ENCODE results near the gene NR2F1.
"Not testable (repeated sequence)": the region's sequence is repeated elsewhere in the genome, so short reads cannot be mapped to it uniquely, and the experiment has no call there.

The NR2F1 gene

DNA sequence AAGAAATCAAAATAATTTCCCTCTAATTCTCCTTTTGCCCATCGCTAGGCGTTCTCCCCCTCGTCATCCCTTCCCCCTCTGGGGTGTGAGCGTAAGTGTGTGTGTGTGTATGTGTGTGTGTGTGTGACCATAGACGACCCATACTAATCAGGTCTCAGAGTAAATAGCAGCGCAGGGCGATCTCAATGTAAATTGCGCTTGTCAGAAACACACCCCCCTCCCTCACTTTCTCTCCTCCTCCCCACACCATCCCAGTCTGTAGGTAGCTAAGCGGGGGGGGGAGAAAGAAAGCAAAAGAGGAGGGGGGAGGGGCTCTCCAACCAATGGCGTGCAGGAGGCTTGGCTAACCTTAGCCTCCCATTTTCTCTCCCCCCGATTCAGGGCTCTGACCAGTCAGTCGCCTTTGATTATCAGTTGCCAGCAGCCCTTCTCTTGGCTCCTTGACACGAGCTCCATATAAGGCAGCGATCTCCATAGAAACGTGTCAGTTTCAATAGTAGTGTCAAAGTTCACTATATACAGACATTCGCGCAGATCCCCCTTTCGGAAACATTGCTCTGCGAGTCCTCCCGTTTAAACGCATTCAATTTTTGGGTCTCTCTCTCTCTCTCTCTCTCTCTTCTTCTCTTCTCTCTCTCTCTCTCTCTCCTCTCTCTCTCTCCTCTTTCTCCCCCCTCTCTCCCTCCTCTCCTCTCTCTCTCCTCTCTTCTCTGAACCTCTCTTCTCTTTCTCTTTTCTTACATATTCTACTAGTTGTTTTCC is at the start of gene NR2F1:
NR2F1 (plus strand) TSS at position 546 of the 762 bp plus-strand sequence. CDS start 1,802 bp downstream, outside the sequence.
- Histone ChIP-seq H3K9ac (ENCODE audit: low read length) (peak within 1 kb of the TSS; percentile 22), H3K9me3 (ENCODE audit: control insufficient read depth, low read depth, low read length) (no peaks in the 10 kb centered on the region), H3K27me3 (ENCODE audit: control insufficient read depth, insufficient read depth, low read length) (peaks cover 90% of the 10 kb centered on the region), H3K27ac (ENCODE audit: low read length) (no peak within 1 kb of the TSS), H3K4me1 (ENCODE audit: control insufficient read depth, low read depth, low read length) (peaks cover 14% of the 10 kb centered on the region), H3K36me3 (ENCODE audit: control insufficient read depth, low read depth, low read length) (no peaks in the 10 kb centered on the region), H3K4me3 (ENCODE audit: low read length) (peak within 1 kb of the TSS; percentile 45)

DNA sequence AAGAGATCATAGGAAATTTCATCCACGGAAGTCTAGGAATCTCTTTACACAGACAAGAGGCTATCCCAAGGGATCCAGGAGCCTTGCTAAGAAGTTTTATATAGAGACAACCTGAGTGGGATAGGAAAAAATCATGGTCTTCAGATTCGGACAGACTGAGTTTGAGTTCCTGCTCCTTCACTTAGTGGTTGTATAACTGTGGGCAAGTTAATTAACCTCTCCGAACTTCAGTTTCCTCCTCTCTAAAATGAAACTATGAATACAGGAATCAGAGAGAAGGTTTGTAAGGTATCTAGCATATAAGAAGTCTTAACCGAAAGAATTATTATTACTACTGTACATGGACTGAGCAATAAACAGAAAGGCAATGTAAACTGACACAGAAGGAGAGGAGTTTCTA is 37.1 kb upstream of the NR2F1 start:
- no peak overlapping the region for H3K27ac ChIP-seq (ENCODE audit: low read length)
- no peaks in the 10 kb centered on the region for H3K36me3 ChIP-seq (ENCODE audit: control insufficient read depth, low read depth, low read length)
- no peak overlapping the region for H3K4me3 ChIP-seq (ENCODE audit: low read length)
- no peak overlapping the region for H3K9ac ChIP-seq (ENCODE audit: low read length)
- H3K4me1 ChIP-seq (ENCODE audit: control insufficient read depth, low read depth, low read length): no peaks in the 10 kb centered on the region
- no peaks in the 10 kb centered on the region for H3K27me3 ChIP-seq (ENCODE audit: control insufficient read depth, insufficient read depth, low read length)
- no peaks in the 10 kb centered on the region for H3K9me3 ChIP-seq (ENCODE audit: control insufficient read depth, low read depth, low read length)

DNA sequence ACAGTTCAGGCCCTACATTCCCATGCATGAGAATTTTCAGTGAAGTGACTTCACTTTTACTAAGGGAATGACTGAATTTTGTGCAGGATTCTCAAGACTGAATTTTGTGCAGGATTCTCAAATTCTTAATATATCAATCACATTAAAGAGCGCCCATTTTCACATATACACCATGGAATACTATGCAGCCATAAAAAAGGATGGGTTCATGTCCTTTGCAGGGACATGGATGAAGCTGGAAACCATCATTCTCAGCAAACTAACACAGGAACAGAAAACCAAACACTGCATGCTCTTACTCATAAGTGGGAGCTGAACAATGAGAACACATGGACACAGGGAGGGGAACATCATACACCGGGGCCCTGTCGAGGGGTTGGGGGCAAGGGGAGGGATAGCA is 33.4 kb upstream of the NR2F1 start:
- not testable (repeated sequence) for H3K9me3 ChIP-seq (ENCODE audit: control insufficient read depth, low read depth, low read length); H3K27me3 ChIP-seq (ENCODE audit: control insufficient read depth, insufficient read depth, low read length); H3K27ac ChIP-seq (ENCODE audit: low read length); H3K4me1 ChIP-seq (ENCODE audit: control insufficient read depth, low read depth, low read length); H3K4me3 ChIP-seq (ENCODE audit: low read length); H3K36me3 ChIP-seq (ENCODE audit: control insufficient read depth, low read depth, low read length); H3K9ac ChIP-seq (ENCODE audit: low read length)

DNA sequence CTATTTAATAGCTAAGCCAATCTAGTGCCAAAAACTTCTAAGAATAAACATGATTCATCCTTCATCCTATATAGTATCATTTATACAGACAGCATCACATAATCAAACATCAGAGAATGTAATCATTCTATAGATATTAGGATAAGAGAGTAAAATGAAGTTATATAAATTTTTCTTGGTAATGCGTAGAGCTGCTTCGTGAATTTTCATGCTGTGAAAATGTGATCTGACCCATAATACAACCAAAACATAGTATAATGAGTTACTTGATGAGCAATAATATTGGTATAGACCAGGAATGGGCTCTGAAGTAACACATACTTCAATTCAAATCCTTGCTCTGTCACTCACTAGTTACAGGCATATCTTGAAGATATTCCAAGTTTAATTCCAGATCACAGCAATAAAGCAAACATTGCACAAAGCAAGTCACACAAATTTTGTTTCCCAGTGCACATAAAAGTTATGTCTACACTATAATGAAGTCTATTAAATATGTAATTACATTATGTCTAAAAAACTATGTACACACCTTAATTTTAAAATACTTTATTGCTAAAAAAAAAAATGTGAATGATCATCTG is 25.9 kb upstream of the NR2F1 start:
- H3K27me3 ChIP-seq (ENCODE audit: control insufficient read depth, insufficient read depth, low read length): no peaks in the 10 kb centered on the region
- H3K4me3 ChIP-seq (ENCODE audit: low read length): no peak overlapping the region
- no peak overlapping the region for H3K9ac ChIP-seq (ENCODE audit: low read length)
- H3K36me3 ChIP-seq (ENCODE audit: control insufficient read depth, low read depth, low read length): no peaks in the 10 kb centered on the region
- no peaks in the 10 kb centered on the region for H3K4me1 ChIP-seq (ENCODE audit: control insufficient read depth, low read depth, low read length)
- no peaks in the 10 kb centered on the region for H3K9me3 ChIP-seq (ENCODE audit: control insufficient read depth, low read depth, low read length)
- H3K27ac ChIP-seq (ENCODE audit: low read length): no peak overlapping the region

DNA sequence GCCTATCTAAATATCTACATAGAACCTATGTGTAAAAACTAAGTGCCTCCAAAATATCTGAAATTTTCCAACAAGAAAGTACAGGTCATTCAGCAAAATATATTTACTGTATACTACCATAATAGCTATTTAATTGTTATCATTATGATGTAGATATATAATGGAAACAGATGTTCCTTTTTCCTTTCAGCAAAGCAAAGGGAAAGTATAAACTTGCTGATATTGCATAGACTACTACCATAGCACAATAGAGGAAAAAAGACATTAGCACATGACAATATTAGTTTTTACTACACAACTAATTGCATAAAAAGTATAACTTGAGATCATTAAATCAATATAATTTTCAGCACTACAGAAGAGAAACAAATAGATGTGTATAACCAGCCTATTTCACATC is 16.9 kb upstream of the NR2F1 start:
- Histone ChIP-seq H3K36me3 (ENCODE audit: control insufficient read depth, low read depth, low read length) (no peaks in the 10 kb centered on the region), H3K4me1 (ENCODE audit: control insufficient read depth, low read depth, low read length) (peaks cover 14% of the 10 kb centered on the region), H3K27me3 (ENCODE audit: control insufficient read depth, insufficient read depth, low read length) (peaks cover 43% of the 10 kb centered on the region), H3K27ac (ENCODE audit: low read length) (no peak overlapping the region), H3K4me3 (ENCODE audit: low read length) (no peak overlapping the region), H3K9me3 (ENCODE audit: control insufficient read depth, low read depth, low read length) (no peaks in the 10 kb centered on the region), H3K9ac (ENCODE audit: low read length) (no peak overlapping the region)

DNA sequence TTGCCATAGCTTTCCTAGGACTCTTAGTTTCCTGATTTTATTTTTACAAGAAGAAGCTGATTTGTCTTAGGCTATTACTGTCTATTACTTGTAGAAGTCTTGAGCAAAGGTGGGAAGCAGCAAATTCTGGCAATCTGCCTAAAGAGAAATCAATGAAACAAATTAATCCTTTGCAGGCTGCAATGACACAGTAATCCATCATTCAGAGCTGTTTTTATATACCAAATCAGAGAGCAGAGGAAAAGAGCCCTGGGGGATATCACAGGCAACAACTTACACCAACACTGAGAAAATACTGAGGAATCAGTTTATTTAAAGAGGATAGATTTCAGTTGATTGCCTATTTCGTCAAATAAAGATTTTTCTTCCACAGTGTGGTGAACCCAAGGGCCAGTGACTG is 15.6 kb upstream of the NR2F1 start:
- H3K27ac ChIP-seq (ENCODE audit: low read length): no peak overlapping the region
- H3K9ac ChIP-seq (ENCODE audit: low read length): no peak overlapping the region
- H3K36me3 ChIP-seq (ENCODE audit: control insufficient read depth, low read depth, low read length): no peaks in the 10 kb centered on the region
- no peaks in the 10 kb centered on the region for H3K9me3 ChIP-seq (ENCODE audit: control insufficient read depth, low read depth, low read length)
- peaks cover 56% of the 10 kb centered on the region for H3K27me3 ChIP-seq (ENCODE audit: control insufficient read depth, insufficient read depth, low read length)
- H3K4me1 ChIP-seq (ENCODE audit: control insufficient read depth, low read depth, low read length): peaks cover 21% of the 10 kb centered on the region
- no peak overlapping the region for H3K4me3 ChIP-seq (ENCODE audit: low read length)

DNA sequence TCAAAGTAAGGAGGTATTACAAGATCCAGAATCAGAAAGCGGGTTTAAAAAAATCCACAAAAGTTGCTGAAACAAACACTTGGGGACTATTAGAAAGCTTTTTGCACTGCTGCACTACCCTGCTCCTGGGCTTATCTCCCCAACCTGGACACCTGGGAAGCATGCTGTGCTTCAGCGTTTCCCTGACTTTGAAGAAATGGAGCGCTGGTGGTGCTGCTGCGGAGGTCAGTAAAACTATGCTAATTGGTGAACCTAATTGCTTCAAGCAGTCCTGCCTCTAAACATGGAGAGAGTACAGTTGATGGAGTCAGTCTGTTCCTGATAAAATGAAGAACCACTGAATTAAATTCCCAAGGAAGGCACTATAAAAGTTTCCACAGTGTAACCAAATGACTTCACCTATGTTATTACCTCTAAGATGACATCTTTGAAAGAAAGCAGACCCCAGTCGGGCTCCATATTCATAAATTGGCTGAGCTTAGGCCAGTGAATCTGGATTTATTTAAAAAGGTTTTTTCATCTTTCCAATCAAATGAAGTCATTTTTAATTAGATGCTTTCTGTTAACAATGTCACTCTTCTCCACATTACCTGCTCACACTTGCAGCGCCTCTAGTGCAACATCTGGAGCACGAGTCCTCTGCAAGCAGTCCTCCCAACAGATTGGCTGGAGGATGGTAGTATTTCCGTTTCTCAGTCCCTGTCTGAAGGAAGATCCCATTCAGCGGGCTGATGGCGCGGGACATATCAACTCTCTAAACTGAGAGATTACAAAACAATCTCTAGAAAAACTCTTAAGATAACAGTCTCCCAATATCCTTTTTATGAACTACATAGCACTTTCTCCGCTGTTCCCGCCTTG is 13.5 kb upstream of the NR2F1 start:
- Histone ChIP-seq H3K27ac (ENCODE audit: low read length) (no peak overlapping the region), H3K4me3 (ENCODE audit: low read length) (peak overlapping the region; percentile 55), H3K9me3 (ENCODE audit: control insufficient read depth, low read depth, low read length) (no peaks in the 10 kb centered on the region), H3K36me3 (ENCODE audit: control insufficient read depth, low read depth, low read length) (no peaks in the 10 kb centered on the region), H3K27me3 (ENCODE audit: control insufficient read depth, insufficient read depth, low read length) (peaks cover 78% of the 10 kb centered on the region), H3K4me1 (ENCODE audit: control insufficient read depth, low read depth, low read length) (peaks cover 34% of the 10 kb centered on the region), H3K9ac (ENCODE audit: low read length) (no peak overlapping the region)

DNA sequence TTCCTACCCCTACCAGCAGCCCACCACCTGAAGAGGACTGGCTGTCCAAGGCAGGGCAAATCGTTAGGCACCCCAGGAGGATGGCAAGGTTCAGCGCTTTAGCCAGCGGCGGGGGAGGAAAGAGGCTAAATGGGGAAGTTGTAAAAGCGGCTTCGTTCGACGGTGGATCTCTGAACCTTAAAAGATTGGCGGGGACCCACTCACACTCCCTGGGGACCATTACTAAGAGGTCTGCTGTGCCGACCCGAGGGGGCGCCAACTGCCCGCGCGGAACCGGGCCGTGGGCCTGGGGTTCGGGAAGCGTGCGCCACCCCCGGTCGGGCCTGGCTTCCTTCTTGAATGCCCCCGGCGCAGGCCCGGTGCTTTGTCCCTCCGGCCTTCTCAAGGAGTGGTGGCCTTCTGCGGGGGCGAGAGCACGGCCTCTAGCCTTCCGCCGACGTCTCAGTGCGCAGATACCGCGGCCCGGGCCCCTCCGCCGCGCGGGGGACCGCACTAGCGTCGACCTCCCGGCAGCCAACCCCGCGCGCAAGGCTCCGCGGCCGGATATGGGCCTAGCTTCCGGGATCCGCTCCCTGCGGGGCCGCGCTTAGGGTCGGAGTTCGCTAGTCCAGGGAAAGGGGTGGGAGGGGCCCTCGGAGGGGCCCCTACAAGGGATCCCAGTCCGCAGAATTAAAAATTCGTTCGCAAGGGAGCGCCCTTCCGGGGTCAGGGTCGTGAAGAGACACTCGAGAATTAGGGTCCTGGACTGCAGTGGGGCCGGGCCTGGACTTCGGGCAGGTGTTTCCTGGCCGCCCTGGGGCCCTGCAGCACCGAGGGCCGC is 12.5 kb upstream of the NR2F1 start:
- Histone ChIP-seq H3K4me3 (ENCODE audit: low read length) (peak overlapping the region; percentile 55), H3K9ac (ENCODE audit: low read length) (no peak overlapping the region), H3K27ac (ENCODE audit: low read length) (no peak overlapping the region), H3K4me1 (ENCODE audit: control insufficient read depth, low read depth, low read length) (peaks cover 34% of the 10 kb centered on the region), H3K36me3 (ENCODE audit: control insufficient read depth, low read depth, low read length) (no peaks in the 10 kb centered on the region), H3K9me3 (ENCODE audit: control insufficient read depth, low read depth, low read length) (no peaks in the 10 kb centered on the region), H3K27me3 (ENCODE audit: control insufficient read depth, insufficient read depth, low read length) (peaks cover 87% of the 10 kb centered on the region)

DNA sequence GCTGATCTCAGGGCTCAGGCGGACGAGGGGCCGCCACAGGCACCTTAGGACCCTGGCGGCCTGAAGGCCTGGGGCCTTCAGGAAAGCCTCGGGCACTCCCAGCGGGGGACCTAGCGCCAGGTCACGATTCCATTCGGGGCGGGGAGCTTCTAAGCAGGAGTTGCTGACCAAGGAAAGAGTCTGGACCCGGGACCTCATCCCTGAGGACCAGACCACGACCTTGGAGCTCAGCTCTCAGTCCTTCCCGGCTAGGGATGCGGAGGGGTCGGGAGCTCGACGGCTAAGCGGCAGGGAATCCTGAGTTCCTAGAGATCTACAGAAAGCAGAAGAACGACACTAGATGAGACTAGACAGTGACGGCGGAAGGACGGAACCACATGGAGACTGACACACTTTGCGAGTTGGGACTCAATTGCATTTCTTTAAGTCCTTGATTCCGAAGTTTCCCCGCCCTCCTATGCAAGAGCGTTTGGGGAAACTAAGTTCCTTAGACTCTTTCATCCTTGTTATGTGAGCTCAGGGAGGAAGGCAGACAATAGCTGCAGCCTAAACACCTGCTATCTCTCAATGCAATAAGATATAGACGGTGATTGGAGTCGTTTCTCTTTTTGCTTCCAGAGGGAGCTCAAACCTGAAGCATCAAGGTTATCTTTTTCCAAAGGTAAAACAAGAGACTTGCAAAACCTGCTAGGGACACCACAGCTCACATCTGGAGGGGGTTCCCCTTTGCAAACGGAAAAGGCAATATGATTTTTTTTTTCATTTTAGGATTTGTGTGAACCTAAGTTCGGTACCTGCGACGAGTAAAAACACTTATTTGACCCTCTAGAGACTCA is 11.7 kb upstream of the NR2F1 start:
- Histone ChIP-seq H3K4me1 (ENCODE audit: control insufficient read depth, low read depth, low read length) (peaks cover 34% of the 10 kb centered on the region), H3K36me3 (ENCODE audit: control insufficient read depth, low read depth, low read length) (no peaks in the 10 kb centered on the region), H3K27ac (ENCODE audit: low read length) (no peak overlapping the region), H3K9me3 (ENCODE audit: control insufficient read depth, low read depth, low read length) (no peaks in the 10 kb centered on the region), H3K27me3 (ENCODE audit: control insufficient read depth, insufficient read depth, low read length) (peaks cover 96% of the 10 kb centered on the region), H3K4me3 (ENCODE audit: low read length) (peak overlapping the region; percentile 55), H3K9ac (ENCODE audit: low read length) (no peak overlapping the region)

DNA sequence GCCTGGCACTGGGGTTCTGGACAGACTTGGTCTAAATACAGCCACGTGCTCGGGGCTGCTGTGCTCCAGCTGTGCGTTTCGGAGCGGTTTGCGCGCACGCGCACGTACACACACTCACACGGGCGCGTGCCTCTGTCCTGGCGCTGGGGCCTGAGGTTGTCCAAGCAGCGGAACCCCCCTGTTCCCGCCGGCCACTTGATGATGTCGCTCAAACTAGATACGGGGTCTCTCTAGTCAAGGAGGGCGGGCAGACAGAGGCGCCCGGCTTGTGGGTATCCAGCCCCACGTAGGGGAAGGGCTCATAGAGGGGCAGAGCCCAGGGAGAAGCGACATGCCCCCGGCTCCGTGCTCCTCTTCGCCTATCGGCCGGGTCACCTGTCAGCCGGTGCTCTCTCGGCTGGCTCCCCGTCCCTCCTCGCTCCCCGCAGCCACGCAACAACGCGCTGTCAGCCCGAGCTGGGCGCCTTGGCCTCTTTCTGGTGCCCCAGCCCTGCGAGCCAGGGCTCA is 10.9 kb upstream of the NR2F1 start:
- H3K4me1 ChIP-seq (ENCODE audit: control insufficient read depth, low read depth, low read length): peaks cover 34% of the 10 kb centered on the region
- no peak overlapping the region for H3K9ac ChIP-seq (ENCODE audit: low read length)
- peak overlapping the region; percentile 54 for H3K4me3 ChIP-seq (ENCODE audit: low read length)
- H3K9me3 ChIP-seq (ENCODE audit: control insufficient read depth, low read depth, low read length): no peaks in the 10 kb centered on the region
- H3K27ac ChIP-seq (ENCODE audit: low read length): no peak overlapping the region
- peaks cover 100% of the 10 kb centered on the region for H3K27me3 ChIP-seq (ENCODE audit: control insufficient read depth, insufficient read depth, low read length)
- H3K36me3 ChIP-seq (ENCODE audit: control insufficient read depth, low read depth, low read length): no peaks in the 10 kb centered on the region

Measured in iPS-18a (cell line).